IMR-90 (cell line): ENCODE results near the gene PRSS21. TPM values are rescaled to one million over a fixed set of nuclear protein-coding genes. Genes with fewer than 3 reads are reported as not detected.

Experiments
- ATAC-seq: fragments of 200-7000 bp; cut with Tn5 transposase; 2 replicates; pipeline ENCODE4 v1.9.1; 2020; ENCODE audit warnings: low read depth, mild to moderate bottlenecking, moderate library complexity
- BruUV-seq: library from RNA; stranded (reverse); fragments of 400-500 nt; replicated peaks from 2 replicates; lab custom pipeline; 2021; lab: Mats Ljungman, UMichigan
- CTCF ChIA-PET: fragments of 300-600 bp; formaldehyde crosslinking; extraction: SDS; loops from one replicate; lab custom pipeline; 2021; ENCODE audit warnings: antibody characterized with exemption; lab: Yijun Ruan, JAX
- POLR2A ChIA-PET: fragments of 300-600 bp; sonication (Branson Sonifier 250); formaldehyde crosslinking; loops from one replicate; lab custom pipeline; 2022; ENCODE audit warnings: antibody characterized with exemption; ENCODE audit not compliant: unreplicated experiment; lab: Charles Lee
- DNase-seq: peaks from one replicate; pipeline ENCODE4 v3.0.0; 2013
- H2AFZ ChIP-seq: replicated peaks from 2 replicates; pipeline ENCODE3; 2013; ENCODE audit warnings: low read length, mild to moderate bottlenecking; ENCODE audit not compliant: poor library complexity
- H2AK5ac ChIP-seq: 2 replicates; pipeline ENCODE4 v1.6.1; 2013; ENCODE audit warnings: low read depth, low read length, inconsistent platforms
- H2AK9ac ChIP-seq: replicated peaks from 2 replicates; pipeline ENCODE3; 2013; ENCODE audit warnings: mild to moderate bottlenecking, low read depth, low read length, moderate library complexity; ENCODE audit not compliant: poor library complexity
- H2BK120ac ChIP-seq: 2 replicates; pipeline ENCODE4 v1.6.1; 2013; ENCODE audit warnings: low read depth, low read length, inconsistent platforms
- H2BK15ac ChIP-seq: 3 replicates; pipeline ENCODE4 v1.6.1; 2013; ENCODE audit warnings: low read depth, low read length, inconsistent platforms
- H2BK20ac ChIP-seq: 2 replicates; pipeline ENCODE4 v1.6.1; 2013; ENCODE audit warnings: low read depth, mild to moderate bottlenecking, inconsistent platforms, low read length, moderate library complexity
- H2BK5ac ChIP-seq: 2 replicates; pipeline ENCODE4 v1.6.1; 2013; ENCODE audit warnings: mild to moderate bottlenecking, low read depth, low read length, inconsistent platforms; ENCODE audit not compliant: poor library complexity, severe bottlenecking
- H3K14ac ChIP-seq: replicated peaks from 2 replicates; pipeline ENCODE4 v1.6.1; 2013; ENCODE audit warnings: low read depth, low read length, inconsistent platforms
- H3K18ac ChIP-seq: 2 replicates; pipeline ENCODE4 v1.6.1; 2013; ENCODE audit warnings: low read depth, low read length, control low read depth
- H3K23ac ChIP-seq: 2 replicates; pipeline ENCODE4 v1.6.1; 2013; ENCODE audit warnings: low read depth, low read length, inconsistent platforms
- H3K27ac ChIP-seq: 2 replicates; pipeline ENCODE4 v1.5.1; 2013; ENCODE audit warnings: mild to moderate bottlenecking, control low read depth, low read length; ENCODE audit not compliant: insufficient read depth
- H3K27me3 ChIP-seq: 2 replicates; pipeline ENCODE4 v1.6.1; 2013; ENCODE audit warnings: low read length; ENCODE audit not compliant: control insufficient read depth, insufficient read depth
- H3K36me3 ChIP-seq: 2 replicates; pipeline ENCODE4 v1.6.1; 2013; ENCODE audit warnings: low read length, mixed read lengths; ENCODE audit not compliant: control insufficient read depth, insufficient read depth
- H3K4ac ChIP-seq: 2 replicates; pipeline ENCODE4 v1.6.1; 2013; ENCODE audit warnings: low read depth, low read length, inconsistent platforms
- H3K4me1 ChIP-seq: 2 replicates; pipeline ENCODE4 v1.6.1; 2013; ENCODE audit warnings: low read length, mixed read lengths; ENCODE audit not compliant: control insufficient read depth, insufficient read depth
- H3K4me2 ChIP-seq: 2 replicates; pipeline ENCODE4 v1.6.1; 2013; ENCODE audit warnings: low read depth, mild to moderate bottlenecking, control low read depth, low read length, moderate library complexity
- H3K4me3 ChIP-seq: 2 replicates; pipeline ENCODE4 v1.5.1; 2013; ENCODE audit warnings: low read depth, mild to moderate bottlenecking, control low read depth, low read length, moderate library complexity; ENCODE audit not compliant: insufficient read depth
- H3K56ac ChIP-seq: 2 replicates; pipeline ENCODE4 v1.6.1; 2013; ENCODE audit warnings: low read length, inconsistent platforms; ENCODE audit not compliant: insufficient read depth; ENCODE audit errors: extremely low read depth
- H3K79me1 ChIP-seq, 2 experiments: 2 replicates each; pipeline ENCODE4 v1.6.1; 2013; ENCODE audit warnings: low read length in 2 of 2, inconsistent platforms in 1 of 2, low read depth in 1 of 2
- H3K9ac ChIP-seq: 2 replicates; pipeline ENCODE4 v1.6.1; 2013; ENCODE audit warnings: low read depth, low read length, control low read depth
- H3K9me1 ChIP-seq: 2 replicates; pipeline ENCODE4 v1.6.1; 2013; ENCODE audit warnings: low read length, inconsistent platforms; ENCODE audit not compliant: insufficient read depth
- H3K9me3 ChIP-seq: 2 replicates; pipeline ENCODE4 v1.6.1; 2013; ENCODE audit warnings: low read length; ENCODE audit not compliant: control insufficient read depth, insufficient read depth
- H4K20me1 ChIP-seq: 2 replicates; pipeline ENCODE4 v1.6.1; 2013; ENCODE audit warnings: low read length, inconsistent platforms; ENCODE audit not compliant: insufficient read depth
- H4K5ac ChIP-seq: 2 replicates; pipeline ENCODE4 v1.6.1; 2013; ENCODE audit warnings: mild to moderate bottlenecking, low read depth, low read length, control low read depth
- H4K8ac ChIP-seq, 2 experiments: 2 replicates each; pipeline ENCODE4 v1.6.1; 2013; ENCODE audit warnings: low read depth in 2 of 2, low read length in 2 of 2, control low read depth in 1 of 2, inconsistent platforms in 1 of 2
- H4K91ac ChIP-seq: 2 replicates; pipeline ENCODE4 v1.6.1; 2013; ENCODE audit warnings: low read depth, low read length, inconsistent platforms; ENCODE audit not compliant: insufficient read depth
- BHLHE40 ChIP-seq: fragments of 150-350 bp; IDR thresholded peaks from 2 replicates; pipeline ENCODE4 v1.6.1; 2016; ENCODE audit warnings: mild to moderate bottlenecking, low read depth, low read length
- ELK1 ChIP-seq: fragments of 150-350 bp; IDR thresholded peaks from 2 replicates; pipeline ENCODE4 v1.6.1; 2016; ENCODE audit warnings: low read depth, mild to moderate bottlenecking, low read length, moderate library complexity, borderline replicate concordance
- FOS ChIP-seq: fragments of 150-350 bp; IDR thresholded peaks from 2 replicates; pipeline ENCODE4 v1.6.1; 2016; ENCODE audit warnings: low read depth, low read length
- RFX5 ChIP-seq: IDR thresholded peaks from 2 replicates; pipeline ENCODE4 v1.8.0; 2012; ENCODE audit warnings: low read depth, mild to moderate bottlenecking, low read length, moderate library complexity
- SMC3 ChIP-seq: fragments of 150-350 bp; IDR thresholded peaks from 2 replicates; pipeline ENCODE4 v1.6.1; 2016; ENCODE audit warnings: low read depth, mild to moderate bottlenecking, antibody characterized with exemption, low read length, moderate library complexity
- WGBS, 2 experiments: methylation state at CpG; one replicate each; pipeline versions ENCODE4 v1.1.5 to v1.1.7; 2013; ENCODE audit warnings: missing lambda C conversion rate in 2 of 2; ENCODE audit not compliant: insufficient read length in 1 of 2; ENCODE audit errors: extremely low coverage in 2 of 2; 5-methylcytosine and 5-hydroxymethylcytosine counted together
- dilution Hi-C: fragments of 300-500 bp; cut with HindIII; formaldehyde crosslinking; loops from one replicate; pipeline ENCODE4 v1.14.3; 2018; ENCODE audit warnings: low sequenced_read_pairs; ENCODE audit not compliant: unreplicated experiment
- in situ Hi-C: fragments of 300-500 bp; cut with MboI; formaldehyde crosslinking; loops from 3 replicates; pipeline ENCODE4 v1.14.3; 2019; ENCODE audit warnings: low sequenced_read_pairs, inconsistent platforms, mixed read lengths
- intact Hi-C: fragments of 100-400 bp; cut with micrococcal nuclease; formaldehyde crosslinking; loops from 2 replicates; pipeline ENCODE4 v1.10.0; 2022
- polyA plus RNA-seq, 3 experiments: library from polyadenylated mRNA; depleted of rRNA; stranded (reverse); fragments of >200 nt; gene quantifications; 2 replicates each; pipeline ENCODE4 v1.2.3, GENCODE V29; 2012; ENCODE audit warnings: low replicate concordance in 1 of 3
- total RNA-seq: library from RNA; depleted of rRNA; stranded (reverse); fragments of >200 nt; gene quantifications from 2 replicates; pipeline ENCODE4 v1.2.3, GENCODE V29; 2012
- TF ChIP-seq, protein P1 (sequence below): fragments of 150-350 bp; IDR thresholded peaks from 2 replicates; pipeline ENCODE4 v1.6.1; 2017; ENCODE audit warnings: mild to moderate bottlenecking, antibody characterized with exemption, low read length, low read depth

PRSS21 gene
- total and polyA plus RNA-seq, 2 of the 4 experiments (the other 2 are of a cell fraction): 0.21 TPM; not detected in 1

GRCh38 chr16:2795395-2796143, 21.5 kb upstream of the PRSS21 start:
- H2BK20ac ChIP-seq: no peak overlapping the region
- no peak overlapping the region for H4K5ac ChIP-seq
- no peak overlapping the region for H3K27ac ChIP-seq
- H4K20me1 ChIP-seq: no peaks in the 10 kb centered on the region
- ChIA-PET POLR2A (no interaction called here), CTCF (no interaction called here)
- H2AK9ac ChIP-seq: no peak overlapping the region
- no peak overlapping the region for H2BK120ac ChIP-seq
- no peak overlapping the region for H3K23ac ChIP-seq
- no peak overlapping the region for H3K14ac ChIP-seq
- H3K27me3 ChIP-seq: peaks cover 25% of the 10 kb centered on the region
- WGBS, 2 experiments: 51% methylated on average over 2 of the region's 7 CpGs; no CpG with 5 or more reads in 1 of the 2 experiments
- H3K4ac ChIP-seq: no peak overlapping the region
- no peaks in the 10 kb centered on the region for H3K36me3 ChIP-seq
- intact Hi-C loops: no loop called here
- no peak overlapping the region for H2BK15ac ChIP-seq
- no peaks in the 10 kb centered on the region for H3K79me1 ChIP-seq
- H3K9me1 ChIP-seq: no peaks in the 10 kb centered on the region
- no peak overlapping the region for H3K56ac ChIP-seq
- dilution Hi-C loops: no loop called here
- no peak overlapping the region for H2BK5ac ChIP-seq
- no peak overlapping the region for H4K8ac ChIP-seq
- BruUV-seq: no TSS peak
- no peaks in the 10 kb centered on the region for H3K4me1 ChIP-seq
- in situ Hi-C loops: no loop called here
- no peak overlapping the region for H3K9ac ChIP-seq
- no peak overlapping the region for H3K18ac ChIP-seq
- no peak overlapping the region for H2AK5ac ChIP-seq
- no peak overlapping the region for H3K4me2 ChIP-seq
- ATAC-seq: no peak
- H4K91ac ChIP-seq: no peak overlapping the region
- TF ChIP-seq RFX5: no peak
- no peak for TF ChIP-seq BHLHE40
- no peak for TF ChIP-seq SMC3
- no peak for TF ChIP-seq FOS
- TF ChIP-seq, protein P1, sequence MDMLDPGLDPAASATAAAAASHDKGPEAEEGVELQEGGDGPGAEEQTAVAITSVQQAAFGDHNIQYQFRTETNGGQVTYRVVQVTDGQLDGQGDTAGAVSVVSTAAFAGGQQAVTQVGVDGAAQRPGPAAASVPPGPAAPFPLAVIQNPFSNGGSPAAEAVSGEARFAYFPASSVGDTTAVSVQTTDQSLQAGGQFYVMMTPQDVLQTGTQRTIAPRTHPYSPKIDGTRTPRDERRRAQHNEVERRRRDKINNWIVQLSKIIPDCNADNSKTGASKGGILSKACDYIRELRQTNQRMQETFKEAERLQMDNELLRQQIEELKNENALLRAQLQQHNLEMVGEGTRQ: no peak
- no peak for TF ChIP-seq ELK1
- no peaks in the 10 kb centered on the region for H3K9me3 ChIP-seq
- H2AFZ ChIP-seq: no peak overlapping the region
- no peak for DNase-seq
- H3K4me3 ChIP-seq: no peak overlapping the region
